GM21390 (cell line): ENCODE results near the gene DBF4B.
A peak's percentile ranks its signal among the peaks of the same experiment; 100 is the strongest.

Experiments used
- ATAC-seq: cut with Tn5 transposase; IDR thresholded peaks from one replicate; pipeline ENCODE4 v1.9.1; 2021; ENCODE audit not compliant: unreplicated experiment

Gene DBF4B

GRCh38 chr17:44775838-44776621, 67.6 kb downstream of the DBF4B start:
- ATAC-seq = peak; percentile 3

GRCh38 chr17:44776628-44777393, 68.3 kb downstream of the DBF4B start:
- ATAC-seq = no peak

GRCh38 chr17:44777394-44778348, 69.2 kb downstream of the DBF4B start:
- no peak for ATAC-seq

GRCh38 chr17:44778656-44779210, 70.3 kb downstream of the DBF4B start:
- no peak for ATAC-seq

GRCh38 chr17:44779211-44780025, 71.0 kb downstream of the DBF4B start:
- ATAC-seq = no peak

GRCh38 chr17:44780161-44780560, 71.7 kb downstream of the DBF4B start:
- ATAC-seq = no peak

GRCh38 chr17:44780845-44781480, 72.5 kb downstream of the DBF4B start:
- ATAC-seq = no peak

- ATAC-seq = no peak
Observed at GRCh38 chr17:44781551-44782325, 73.3 kb downstream of the DBF4B start.

- no peak for ATAC-seq
Observed at GRCh38 chr17:44782326-44782850, 73.9 kb downstream of the DBF4B start.

GRCh38 chr17:44785921-44786320, 77.5 kb downstream of the DBF4B start:
- no peak for ATAC-seq

GRCh38 chr17:44786551-44787081, 78.2 kb downstream of the DBF4B start:
- ATAC-seq = no peak

GRCh38 chr17:44787271-44787940, 78.9 kb downstream of the DBF4B start:
- ATAC-seq = no peak

- ATAC-seq = no peak
Observed at GRCh38 chr17:44788139-44788538, 79.7 kb downstream of the DBF4B start.

- no peak for ATAC-seq
Observed at GRCh38 chr17:44792276-44792675, 83.8 kb downstream of the DBF4B start.

GRCh38 chr17:44793885-44794842, 85.7 kb downstream of the DBF4B start:
- no peak for ATAC-seq

GRCh38 chr17:44794851-44795413, 86.5 kb downstream of the DBF4B start:
- no peak for ATAC-seq
